Progenitor cell of endocrine pancreas (in vitro differentiated cells): Measurements from ENCODE around the gene ACP2. TPM values are rescaled to one million over a fixed set of nuclear protein-coding genes. Genes with fewer than 3 reads are reported as not detected.
"Not testable (repeated sequence)": the region's sequence is repeated elsewhere in the genome, so short reads cannot be mapped to it uniquely, and the experiment has no call there.

Source experiments
- DNase-seq: peaks from one replicate; pipeline ENCODE4 v3.0.0; 2021; ENCODE audit warnings: low spot score; ENCODE audit not compliant: unreplicated experiment
- H3K27ac Mint-ChIP-seq: 2 replicates; pipeline ENCODE4 v1.8.0; 2021; ENCODE audit warnings: mild to moderate bottlenecking, moderate library complexity, mixed read lengths
- H3K27me3 Mint-ChIP-seq: 2 replicates; pipeline ENCODE4 v1.8.0; 2021; ENCODE audit warnings: mixed read lengths
- H3K36me3 Mint-ChIP-seq: 2 replicates; pipeline ENCODE4 v1.8.0; 2022; ENCODE audit warnings: mixed read lengths; ENCODE audit not compliant: insufficient read depth
- H3K4me1 Mint-ChIP-seq: 2 replicates; pipeline ENCODE4 v1.8.0; 2021; ENCODE audit warnings: low read depth, mixed read lengths
- H3K4me3 Mint-ChIP-seq: 2 replicates; pipeline ENCODE4 v1.8.0; 2021; ENCODE audit warnings: low read depth, mild to moderate bottlenecking, moderate library complexity, mixed read lengths
- H3K9me3 Mint-ChIP-seq: 2 replicates; pipeline ENCODE4 v1.8.0; 2021; ENCODE audit warnings: low read depth, mixed read lengths
- CTCF ChIP-seq: fragments of 200-600 bp; sonication (generic); IDR thresholded peaks from one replicate; pipeline ENCODE4 v1.5.0; 2021; ENCODE audit warnings: antibody characterized with exemption, mild to moderate bottlenecking; ENCODE audit not compliant: unreplicated experiment
- total RNA-seq: library from RNA; stranded (reverse); gene quantifications from 2 replicates; pipeline ENCODE4 v1.2.1, GENCODE V29; 2021

ACP2 gene
- total RNA-seq, 1 donor from 2014 or later = 60.2 TPM

DNA sequence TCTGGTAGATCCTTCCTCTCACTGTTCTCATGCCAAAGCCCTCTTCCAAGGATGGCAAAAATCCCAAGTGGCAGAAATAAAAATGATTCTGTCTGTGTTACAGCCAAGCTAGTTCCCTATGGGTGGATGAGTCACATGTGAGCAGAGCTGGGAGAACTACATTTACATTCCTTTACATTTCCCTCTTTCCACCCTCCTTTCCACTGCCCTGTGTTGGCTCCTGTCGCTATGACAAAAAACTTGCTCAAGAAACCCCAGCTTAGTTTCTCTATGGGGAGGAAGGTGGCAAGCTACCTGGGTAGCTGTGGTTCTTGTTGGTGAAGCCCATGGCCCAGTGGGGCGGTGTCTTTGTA is 44.0 kb downstream of the ACP2 start:
- no peak for TF ChIP-seq CTCF
- Mint-ChIP-seq H3K4me1 (no peaks in the 10 kb centered on the region), H3K4me3 (no peak overlapping the region), H3K27me3 (no peaks in the 10 kb centered on the region), H3K36me3 (no peaks in the 10 kb centered on the region), H3K9me3 (no peaks in the 10 kb centered on the region), H3K27ac (no peak overlapping the region)
- no peak for DNase-seq

- Mint-ChIP-seq H3K36me3 (no peaks in the 10 kb centered on the region), H3K27me3 (peaks cover 4% of the 10 kb centered on the region)
Measured at GRCh38 chr11:47202576-47202975, 46.0 kb downstream of the ACP2 start.

DNA sequence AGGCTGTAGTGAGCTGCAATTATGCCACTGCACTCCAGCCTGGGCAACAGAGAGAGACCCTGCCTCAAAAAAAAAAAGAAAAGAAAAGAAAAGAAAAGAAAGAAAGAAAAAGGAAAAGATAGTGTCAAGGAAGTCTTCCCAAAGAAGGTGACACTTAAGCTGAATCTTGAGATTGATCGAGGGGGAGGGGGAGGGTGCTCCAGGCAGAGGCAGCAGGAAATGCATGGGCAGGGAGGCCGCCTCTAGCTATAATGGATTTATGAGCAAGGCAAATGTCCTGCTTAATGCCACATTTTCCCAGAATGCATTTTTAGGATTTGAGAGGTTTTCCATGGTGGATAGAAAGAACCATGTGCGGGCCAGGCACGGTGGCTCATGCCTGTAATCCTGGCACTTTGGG is 47.6 kb downstream of the ACP2 start:
- H3K9me3 Mint-ChIP-seq = no peaks in the 10 kb centered on the region
- H3K4me3 Mint-ChIP-seq = no peak overlapping the region
- no peaks in the 10 kb centered on the region for H3K36me3 Mint-ChIP-seq
- DNase-seq = no peak
- no peak overlapping the region for H3K27ac Mint-ChIP-seq
- no peaks in the 10 kb centered on the region for H3K4me1 Mint-ChIP-seq
- no peak for TF ChIP-seq CTCF
- peaks cover 4% of the 10 kb centered on the region for H3K27me3 Mint-ChIP-seq

More at GRCh38 chr11:47202576-47202975, 46.0 kb downstream of the ACP2 start:
- H3K4me3 Mint-ChIP-seq = no peak overlapping the region
- no peaks in the 10 kb centered on the region for H3K4me1 Mint-ChIP-seq
- no peak overlapping the region for H3K27ac Mint-ChIP-seq
- no peaks in the 10 kb centered on the region for H3K9me3 Mint-ChIP-seq
- no peak for TF ChIP-seq CTCF
- DNase-seq = no peak

DNA sequence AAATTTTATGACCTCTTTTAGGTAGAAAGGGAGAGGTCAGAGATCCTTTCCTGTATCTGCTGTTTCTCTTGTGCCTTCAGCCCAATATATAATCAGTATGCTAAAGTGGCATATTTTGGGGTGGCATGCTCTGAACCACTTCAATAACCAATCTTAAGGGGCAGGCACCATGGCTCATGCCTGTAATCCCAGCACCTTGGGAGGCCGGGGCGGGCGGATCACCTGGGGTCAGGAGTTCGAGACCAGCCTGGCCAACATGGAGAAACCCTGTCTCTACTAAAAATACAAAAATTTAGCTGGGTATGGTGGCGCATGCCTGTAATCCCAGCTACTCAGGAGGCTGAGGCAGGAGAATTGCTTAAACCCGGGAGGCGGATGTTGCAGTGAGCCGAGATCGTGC is 50.5 kb downstream of the ACP2 start:
- H3K4me3 Mint-ChIP-seq, H3K27ac Mint-ChIP-seq, H3K27me3 Mint-ChIP-seq: not testable (repeated sequence)

GRCh38 chr11:47192111-47192510 is 56.5 kb downstream of the ACP2 start:
- Mint-ChIP-seq H3K4me1 (peaks cover 12% of the 10 kb centered on the region), H3K27me3 (peaks cover 3% of the 10 kb centered on the region), H3K9me3 (no peaks in the 10 kb centered on the region), H3K36me3 (no peaks in the 10 kb centered on the region), H3K4me3 (no peak overlapping the region), H3K27ac (no peak overlapping the region)
- DNase-seq = no peak
- TF ChIP-seq CTCF = no peak

More for the DNA sequence above, 50.5 kb downstream of the ACP2 start:
- not testable (repeated sequence) for DNase-seq, H3K4me1 Mint-ChIP-seq, H3K9me3 Mint-ChIP-seq, H3K36me3 Mint-ChIP-seq

- not testable (repeated sequence) for H3K27me3 Mint-ChIP-seq, H3K27ac Mint-ChIP-seq, H3K36me3 Mint-ChIP-seq, H3K4me3 Mint-ChIP-seq, DNase-seq, H3K9me3 Mint-ChIP-seq
- peaks cover 12% of the 10 kb centered on the region for H3K4me1 Mint-ChIP-seq
Measured at GRCh38 chr11:47191137-47191536, 57.5 kb downstream of the ACP2 start.

Other genes starting within 250 kb of the ACP2 start
- 109 and 112 TPM in 2 replicates for gene ARFGAP2, start 71.9 kb downstream of the ACP2 start, total RNA-seq
- gene PACSIN3, start 62.4 kb downstream of the ACP2 start, total RNA-seq = 54.1 and 59.6 TPM in 2 replicates
- 31.4 and 32.0 TPM in 2 replicates for gene DDB2, start 33.8 kb downstream of the ACP2 start, total RNA-seq
- 25.8 and 26.7 TPM in 2 replicates for gene NR1H3, start 9.2 kb upstream of the ACP2 start, total RNA-seq
- 63.8 and 66.5 TPM in 2 replicates for gene MADD, start 21.3 kb upstream of the ACP2 start, total RNA-seq
- 0.10 and 0.22 TPM in 2 replicates for gene MYBPC3, start 103.9 kb upstream of the ACP2 start, total RNA-seq
- not detected in 2 replicates for gene SPI1, start 129.7 kb upstream of the ACP2 start, total RNA-seq
- gene SLC39A13, start 159.8 kb upstream of the ACP2 start, total RNA-seq = 38.3 and 42.4 TPM in 2 replicates
- gene PSMC3, start 177.6 kb upstream of the ACP2 start, total RNA-seq = 101 and 103 TPM in 2 replicates
- 0.42 and 0.81 TPM in 2 replicates for gene RAPSN, start 200.3 kb upstream of the ACP2 start, total RNA-seq